ENCODE results near the gene TMEM170A.
A peak's percentile ranks its signal among the peaks of the same experiment; 100 is the strongest.

The TMEM170A gene

GRCh38 chr16:75421820-75422126, 42.7 kb downstream of the TMEM170A start:
- CTCF ChIA-PET = interaction anchor here (1.0 to 1.2 kb wide), 3 partner anchors 18 to 44 kb away, joined by 3 to 6 read pairs (median 4); no protein-coding TSS in a partner anchor
- no peak for DNase-seq (ENCODE audit: extremely low spot score)
- TF ChIP-seq ZNF384 (IDR thresholded peaks at IDR 0.05) (no peak), FOXA1 (IDR thresholded peaks at IDR 0.05) (no peak), BHLHE40 (IDR thresholded peaks at IDR 0.05; ENCODE audit: borderline replicate concordance) (no peak), ELF4 (IDR thresholded peaks at IDR 0.05) (no peak), NFRKB (IDR thresholded peaks at IDR 0.05) (no peak), SP1 (IDR thresholded peaks at IDR 0.05) (no peak), FOXM1 (IDR thresholded peaks at IDR 0.05; ENCODE audit: borderline replicate concordance) (no peak), SUZ12 (IDR thresholded peaks at IDR 0.05) (no peak), L3MBTL2 (conservative IDR thresholded peaks at IDR 0.05) (no peak)
- POLR2A ChIA-PET = interaction anchor here (1.6 kb wide), 1 partner anchor 12 kb away, joined by 10 read pairs; the partner anchor contains the start of gene CFDP1

- CTCF ChIA-PET = interaction anchor here (1.0 to 1.2 kb wide), 3 partner anchors 17 to 44 kb away, joined by 3 to 6 read pairs (median 4); no protein-coding TSS in a partner anchor
- POLR2A ChIA-PET = interaction anchor here (0.8 to 1.6 kb wide), 2 partner anchors 12 to 21 kb away, joined by 3 to 10 read pairs; partner anchors contain the start of gene CFDP1
- TF ChIP-seq SP1 (IDR thresholded peaks at IDR 0.05) (no peak), ARNT (IDR thresholded peaks at IDR 0.05) (no peak), HDGF (IDR thresholded peaks at IDR 0.05; ENCODE audit: borderline replicate concordance) (no peak), SUZ12 (IDR thresholded peaks at IDR 0.05) (no peak), LEF1 (IDR thresholded peaks at IDR 0.05; ENCODE audit: borderline replicate concordance) (no peak), FOXK2 (IDR thresholded peaks at IDR 0.05) (no peak)
- DNase-seq (ENCODE audit: extremely low spot score) = peak; percentile 45
Observed at GRCh38 chr16:75420987-75421819, 43.3 kb downstream of the TMEM170A start.

GRCh38 chr16:75416904-75417565, 47.5 kb downstream of the TMEM170A start:
- CTCF ChIA-PET = no interaction called here
- no peak for TF ChIP-seq NFRKB (IDR thresholded peaks at IDR 0.05)
- no peak for TF ChIP-seq ARNT (IDR thresholded peaks at IDR 0.05)
- no peak for TF ChIP-seq FOXA1 (IDR thresholded peaks at IDR 0.05)
- no peak for TF ChIP-seq SP1 (IDR thresholded peaks at IDR 0.05)
- no peak for TF ChIP-seq L3MBTL2 (conservative IDR thresholded peaks at IDR 0.05)
- no peak for TF ChIP-seq BHLHE40 (IDR thresholded peaks at IDR 0.05; ENCODE audit: borderline replicate concordance)
- no peak for TF ChIP-seq LEF1 (IDR thresholded peaks at IDR 0.05; ENCODE audit: borderline replicate concordance)
- no peak for TF ChIP-seq TARDBP (IDR thresholded peaks at IDR 0.05)
- no peak for TF ChIP-seq FOXK2 (IDR thresholded peaks at IDR 0.05)
- TF ChIP-seq PKNOX1 (IDR thresholded peaks at IDR 0.05) = no peak
- TF ChIP-seq SUZ12 (IDR thresholded peaks at IDR 0.05) = no peak
- TF ChIP-seq HDGF (IDR thresholded peaks at IDR 0.05; ENCODE audit: borderline replicate concordance) = no peak
- no peak for DNase-seq (ENCODE audit: extremely low spot score)
- POLR2A ChIA-PET = no interaction called here

- CTCF ChIA-PET = interaction anchor here (0.8 kb wide), 1 partner anchor 206 kb away, joined by 4 read pairs; no protein-coding TSS in a partner anchor
- DNase-seq (ENCODE audit: extremely low spot score) = no peak
- POLR2A ChIA-PET = no interaction called here
- TF ChIP-seq L3MBTL2 (conservative IDR thresholded peaks at IDR 0.05) (no peak), CTBP1 (IDR thresholded peaks at IDR 0.05; ENCODE audit: borderline replicate concordance) (no peak), PKNOX1 (IDR thresholded peaks at IDR 0.05) (no peak), FOXM1 (IDR thresholded peaks at IDR 0.05; ENCODE audit: borderline replicate concordance) (no peak), NFRKB (IDR thresholded peaks at IDR 0.05) (no peak), ARNT (IDR thresholded peaks at IDR 0.05) (no peak), FOXK2 (IDR thresholded peaks at IDR 0.05) (no peak), HDGF (IDR thresholded peaks at IDR 0.05; ENCODE audit: borderline replicate concordance) (no peak), SP1 (IDR thresholded peaks at IDR 0.05) (no peak)
Observed at GRCh38 chr16:75415169-75415905, 49.2 kb downstream of the TMEM170A start.

GRCh38 chr16:75413951-75414350, 50.5 kb downstream of the TMEM170A start:
- ChIA-PET POLR2A (no interaction called here), CTCF (no interaction called here)
- no peak for TF ChIP-seq FOXM1 (IDR thresholded peaks at IDR 0.05; ENCODE audit: borderline replicate concordance)
- TF ChIP-seq HDGF (IDR thresholded peaks at IDR 0.05; ENCODE audit: borderline replicate concordance) = no peak
- TF ChIP-seq ARNT (IDR thresholded peaks at IDR 0.05) = no peak
- TF ChIP-seq ZNF384 (IDR thresholded peaks at IDR 0.05) = no peak
- TF ChIP-seq TARDBP (IDR thresholded peaks at IDR 0.05) = no peak
- no peak for TF ChIP-seq CTBP1 (IDR thresholded peaks at IDR 0.05; ENCODE audit: borderline replicate concordance)
- TF ChIP-seq SP1 (IDR thresholded peaks at IDR 0.05) = no peak
- no peak for TF ChIP-seq NFRKB (IDR thresholded peaks at IDR 0.05)
- no peak for TF ChIP-seq PKNOX1 (IDR thresholded peaks at IDR 0.05)
- no peak for TF ChIP-seq L3MBTL2 (conservative IDR thresholded peaks at IDR 0.05)
- TF ChIP-seq FOXA1 (IDR thresholded peaks at IDR 0.05) = no peak
- no peak for TF ChIP-seq FOXK2 (IDR thresholded peaks at IDR 0.05)
- TF ChIP-seq BHLHE40 (IDR thresholded peaks at IDR 0.05; ENCODE audit: borderline replicate concordance) = no peak
- no peak for TF ChIP-seq SUZ12 (IDR thresholded peaks at IDR 0.05)
- TF ChIP-seq ELF4 (IDR thresholded peaks at IDR 0.05) = no peak
- no peak for TF ChIP-seq LEF1 (IDR thresholded peaks at IDR 0.05; ENCODE audit: borderline replicate concordance)
- no peak for DNase-seq (ENCODE audit: extremely low spot score)

Measured in HEK293T (cell line).